ENCODE measurements around the gene ELK4. TPM values are rescaled to one million over a fixed set of nuclear protein-coding genes. Genes with fewer than 3 reads are reported as not detected.
A peak's percentile ranks its signal among the peaks of the same experiment; 100 is the strongest.

Gene ELK4, protein sequence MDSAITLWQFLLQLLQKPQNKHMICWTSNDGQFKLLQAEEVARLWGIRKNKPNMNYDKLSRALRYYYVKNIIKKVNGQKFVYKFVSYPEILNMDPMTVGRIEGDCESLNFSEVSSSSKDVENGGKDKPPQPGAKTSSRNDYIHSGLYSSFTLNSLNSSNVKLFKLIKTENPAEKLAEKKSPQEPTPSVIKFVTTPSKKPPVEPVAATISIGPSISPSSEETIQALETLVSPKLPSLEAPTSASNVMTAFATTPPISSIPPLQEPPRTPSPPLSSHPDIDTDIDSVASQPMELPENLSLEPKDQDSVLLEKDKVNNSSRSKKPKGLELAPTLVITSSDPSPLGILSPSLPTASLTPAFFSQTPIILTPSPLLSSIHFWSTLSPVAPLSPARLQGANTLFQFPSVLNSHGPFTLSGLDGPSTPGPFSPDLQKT
- total RNA-seq: 10 to 100 TPM; 18.8 to 19.1 TPM

DNA sequence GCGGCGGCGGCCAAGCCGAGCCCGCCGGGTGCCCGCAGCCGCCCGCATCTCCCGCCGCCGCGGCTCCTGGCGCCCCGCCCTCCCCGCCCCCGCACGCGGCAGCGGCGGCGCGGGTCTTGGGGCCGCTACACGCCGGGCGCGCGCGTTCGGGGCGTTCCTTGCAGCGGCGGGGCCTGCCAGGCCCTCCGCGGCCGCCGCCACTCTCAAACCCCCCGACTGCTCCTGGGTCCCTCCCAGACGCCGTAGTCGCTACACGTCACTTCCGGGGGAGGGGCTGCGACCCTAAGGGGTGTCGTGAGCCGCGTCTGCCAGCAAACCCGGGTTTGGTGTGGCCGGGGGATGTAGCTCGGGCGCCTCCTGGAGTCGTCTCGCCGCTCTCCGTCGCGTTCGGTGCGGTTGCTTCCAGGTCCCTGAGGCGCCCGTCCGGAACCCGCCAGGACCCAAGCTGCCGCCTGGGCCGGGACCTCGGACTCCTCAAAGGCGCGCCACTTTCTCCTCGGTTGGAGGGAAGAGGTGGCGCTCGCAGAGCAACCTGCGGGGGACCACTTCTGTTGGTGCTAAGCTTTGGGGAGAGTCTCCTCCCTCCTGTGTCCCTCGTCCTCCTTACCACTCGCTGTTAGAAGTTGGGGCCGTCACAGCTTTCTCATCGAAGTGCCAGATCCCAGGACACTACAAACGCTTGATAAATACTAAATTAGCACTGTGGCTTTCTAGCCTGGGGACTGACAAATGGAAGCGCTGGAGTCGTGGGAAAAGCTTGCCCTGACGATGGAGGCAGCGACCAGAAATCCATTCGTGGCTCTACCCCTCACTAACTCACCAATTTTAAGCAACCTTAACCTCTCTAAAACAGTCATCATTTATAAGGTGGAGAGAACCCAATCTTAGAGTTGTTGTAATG lies at the start of gene ELK4:
Gene ELK4 (minus strand): TSS at position 244 of the 901 bp plus-strand sequence. CDS start 8,129 bp downstream, outside the sequence.
- Histone ChIP-seq H3K9me3 (no peaks in the 10 kb centered on the region), H3K36me3 (no peaks in the 10 kb centered on the region), H3K4me3 (peak within 1 kb of the TSS; percentile 69 to 82), H3K4me1 (peaks cover 0 to 31% of the 10 kb centered on the region in 2 donors), H3K27me3 (no peaks in the 10 kb centered on the region), H3K27ac (peak within 1 kb of the TSS; percentile 91 to 92)
- DNase-seq (ENCODE audit: low spot score): peak; percentile 97
- TF ChIP-seq, protein P1, sequence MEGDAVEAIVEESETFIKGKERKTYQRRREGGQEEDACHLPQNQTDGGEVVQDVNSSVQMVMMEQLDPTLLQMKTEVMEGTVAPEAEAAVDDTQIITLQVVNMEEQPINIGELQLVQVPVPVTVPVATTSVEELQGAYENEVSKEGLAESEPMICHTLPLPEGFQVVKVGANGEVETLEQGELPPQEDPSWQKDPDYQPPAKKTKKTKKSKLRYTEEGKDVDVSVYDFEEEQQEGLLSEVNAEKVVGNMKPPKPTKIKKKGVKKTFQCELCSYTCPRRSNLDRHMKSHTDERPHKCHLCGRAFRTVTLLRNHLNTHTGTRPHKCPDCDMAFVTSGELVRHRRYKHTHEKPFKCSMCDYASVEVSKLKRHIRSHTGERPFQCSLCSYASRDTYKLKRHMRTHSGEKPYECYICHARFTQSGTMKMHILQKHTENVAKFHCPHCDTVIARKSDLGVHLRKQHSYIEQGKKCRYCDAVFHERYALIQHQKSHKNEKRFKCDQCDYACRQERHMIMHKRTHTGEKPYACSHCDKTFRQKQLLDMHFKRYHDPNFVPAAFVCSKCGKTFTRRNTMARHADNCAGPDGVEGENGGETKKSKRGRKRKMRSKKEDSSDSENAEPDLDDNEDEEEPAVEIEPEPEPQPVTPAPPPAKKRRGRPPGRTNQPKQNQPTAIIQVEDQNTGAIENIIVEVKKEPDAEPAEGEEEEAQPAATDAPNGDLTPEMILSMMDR (IDR thresholded peaks at IDR 0.05): peak; percentile 44 to 88

DNA sequence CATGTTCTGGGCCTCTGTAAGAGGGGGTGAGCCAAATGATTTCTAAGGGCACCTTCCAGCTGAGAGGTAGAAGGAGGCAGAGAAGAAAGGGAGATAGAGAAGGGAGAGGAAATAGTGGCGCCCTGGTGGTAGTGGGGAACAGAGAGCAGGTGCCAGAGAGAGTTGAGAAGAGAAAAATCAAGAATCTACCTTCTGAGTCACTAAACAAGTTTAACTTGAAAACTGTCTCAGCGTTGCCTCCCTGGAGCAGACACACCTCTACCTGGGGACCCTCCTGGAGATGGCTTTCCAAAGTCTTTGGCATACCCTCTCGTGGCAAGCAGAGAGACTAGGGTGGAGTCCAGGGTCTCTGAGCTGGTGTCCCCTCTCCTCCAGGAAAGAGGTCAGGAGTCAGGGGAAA lies 49.6 kb upstream of the ELK4 start:
- H3K4me1 ChIP-seq: peaks cover 0 to 41% of the 10 kb centered on the region in 2 donors
- no peak for DNase-seq (ENCODE audit: low spot score)
- peak overlapping the region in 1 of 2 donors; percentile 70 for H3K27ac ChIP-seq
- TF ChIP-seq, protein P1 (IDR thresholded peaks at IDR 0.05): no peak
- no peaks in the 10 kb centered on the region for H3K27me3 ChIP-seq
- H3K9me3 ChIP-seq: no peaks in the 10 kb centered on the region
- no peaks in the 10 kb centered on the region for H3K36me3 ChIP-seq
- H3K4me3 ChIP-seq: no peak overlapping the region

DNA sequence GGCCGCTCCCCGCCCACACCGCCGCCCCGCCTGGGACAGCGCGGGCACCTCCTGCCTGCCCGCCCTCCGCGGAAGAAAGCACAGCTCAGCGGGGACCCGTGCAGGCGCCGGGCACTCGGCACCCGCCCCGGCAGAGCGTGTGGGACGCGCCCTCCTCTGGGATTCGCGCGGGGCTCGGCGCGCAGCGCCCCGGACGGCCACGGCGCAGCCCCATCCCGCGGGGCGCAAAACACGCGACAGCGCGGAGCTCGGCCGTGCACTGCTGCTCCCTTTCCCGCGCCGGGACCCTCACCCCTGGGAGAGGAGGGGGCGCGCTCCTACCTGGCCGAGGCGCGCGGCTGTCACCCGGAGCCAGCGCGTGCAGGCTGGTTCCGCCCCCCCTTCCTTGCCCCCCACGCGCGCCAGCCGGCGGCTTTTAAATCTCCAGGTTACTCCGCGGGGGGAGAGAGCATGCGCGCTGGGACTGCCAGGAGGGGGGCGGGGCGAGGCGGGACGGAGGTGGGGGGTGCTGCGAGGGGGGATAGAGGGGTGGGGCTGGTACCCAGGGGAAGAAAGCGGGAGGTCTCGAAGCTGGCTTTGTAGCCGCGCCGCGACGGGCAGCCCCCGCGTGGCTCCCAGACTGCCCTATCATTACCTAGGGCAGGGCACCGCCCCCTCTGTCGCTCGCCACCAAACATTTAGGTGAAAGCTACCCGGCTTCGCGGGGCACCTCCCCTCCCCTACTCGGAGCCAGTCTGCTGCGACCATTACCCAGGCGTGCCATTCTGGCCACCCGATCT lies 48.5 kb upstream of the ELK4 start, which contains the start of gene SLC45A3:
Gene SLC45A3 (minus strand): TSS at position 437 of the 779 bp plus-strand sequence. CDS start 15,853 bp downstream, outside the sequence.
- Histone ChIP-seq H3K4me1 (peaks cover 0 to 44% of the 10 kb centered on the region in 2 donors), H3K27ac (peak within 1 kb of the TSS; percentile 70 to 71), H3K27me3 (no peaks in the 10 kb centered on the region), H3K4me3 (peak within 1 kb of the TSS; percentile 65 to 67), H3K36me3 (no peaks in the 10 kb centered on the region), H3K9me3 (no peaks in the 10 kb centered on the region)
- DNase-seq (ENCODE audit: low spot score): no peak
- TF ChIP-seq, protein P1 (IDR thresholded peaks at IDR 0.05): no peak

DNA sequence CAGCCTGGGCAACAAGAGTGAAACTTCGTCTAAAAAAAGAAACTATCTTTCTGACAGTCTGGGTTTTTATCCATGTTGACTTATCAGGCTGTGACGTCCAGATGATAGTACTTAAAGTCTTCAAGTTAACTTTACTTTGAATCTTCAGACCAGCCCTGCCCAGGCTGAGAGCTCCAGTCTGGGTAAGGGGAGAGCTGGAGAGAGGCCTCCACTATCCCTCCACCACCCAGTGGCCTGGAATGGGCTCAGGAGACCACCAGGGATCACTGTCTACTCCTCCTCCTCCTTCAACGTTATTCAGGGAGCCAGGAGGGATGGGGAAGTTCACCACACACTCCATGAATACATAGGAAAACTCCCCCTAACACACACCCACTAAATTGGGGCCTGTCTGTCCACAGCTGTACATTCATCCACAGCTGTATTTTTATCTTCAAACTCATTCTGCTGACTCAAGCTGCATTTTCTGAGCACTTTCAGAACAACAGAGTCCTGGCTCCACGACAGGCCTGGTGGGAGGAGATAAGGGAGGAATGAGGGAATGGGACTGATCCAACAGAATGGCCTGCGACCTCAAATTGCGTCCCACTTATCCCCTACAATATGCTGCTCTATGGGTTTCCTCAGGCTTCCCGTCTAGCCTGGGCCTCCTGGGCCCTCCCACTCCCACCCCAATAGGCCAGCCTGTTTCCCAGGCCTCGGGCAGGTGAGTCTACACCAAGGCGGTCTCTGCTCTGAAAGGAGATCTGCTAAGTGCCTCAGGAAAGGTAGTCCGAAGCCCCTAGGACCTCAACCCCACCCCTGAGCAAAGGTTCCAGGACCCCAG lies 46.7 kb upstream of the ELK4 start:
- H3K27ac ChIP-seq: peak overlapping the region; percentile 70 to 71
- peaks cover 0 to 44% of the 10 kb centered on the region in 2 donors for H3K4me1 ChIP-seq
- no peak for DNase-seq (ENCODE audit: low spot score)
- peak overlapping the region in 1 of 2 donors; percentile 67 for H3K4me3 ChIP-seq
- TF ChIP-seq, protein P1 (IDR thresholded peaks at IDR 0.05): no peak
- H3K27me3 ChIP-seq: no peaks in the 10 kb centered on the region
- no peaks in the 10 kb centered on the region for H3K36me3 ChIP-seq
- no peaks in the 10 kb centered on the region for H3K9me3 ChIP-seq

Measured in right atrium auricular region (tissue), 2 donors.